Stimulated activated CD4-positive, alpha-beta T cell treated with anti-CD3 and anti-CD28 coated beads, Interleukin-2, amount 100 ng/mL, for 24 hours (primary cell): Measurements from ENCODE around the gene ITLN2.
"Not testable (repeated sequence)": the region's sequence is repeated elsewhere in the genome, so short reads cannot be mapped to it uniquely, and the experiment has no call there.

Experiments used
- DNase-seq, 2 donors: peaks; one replicate each; pipeline ENCODE4 v3.0.0-alpha.2; 2020

ITLN2 gene

DNA sequence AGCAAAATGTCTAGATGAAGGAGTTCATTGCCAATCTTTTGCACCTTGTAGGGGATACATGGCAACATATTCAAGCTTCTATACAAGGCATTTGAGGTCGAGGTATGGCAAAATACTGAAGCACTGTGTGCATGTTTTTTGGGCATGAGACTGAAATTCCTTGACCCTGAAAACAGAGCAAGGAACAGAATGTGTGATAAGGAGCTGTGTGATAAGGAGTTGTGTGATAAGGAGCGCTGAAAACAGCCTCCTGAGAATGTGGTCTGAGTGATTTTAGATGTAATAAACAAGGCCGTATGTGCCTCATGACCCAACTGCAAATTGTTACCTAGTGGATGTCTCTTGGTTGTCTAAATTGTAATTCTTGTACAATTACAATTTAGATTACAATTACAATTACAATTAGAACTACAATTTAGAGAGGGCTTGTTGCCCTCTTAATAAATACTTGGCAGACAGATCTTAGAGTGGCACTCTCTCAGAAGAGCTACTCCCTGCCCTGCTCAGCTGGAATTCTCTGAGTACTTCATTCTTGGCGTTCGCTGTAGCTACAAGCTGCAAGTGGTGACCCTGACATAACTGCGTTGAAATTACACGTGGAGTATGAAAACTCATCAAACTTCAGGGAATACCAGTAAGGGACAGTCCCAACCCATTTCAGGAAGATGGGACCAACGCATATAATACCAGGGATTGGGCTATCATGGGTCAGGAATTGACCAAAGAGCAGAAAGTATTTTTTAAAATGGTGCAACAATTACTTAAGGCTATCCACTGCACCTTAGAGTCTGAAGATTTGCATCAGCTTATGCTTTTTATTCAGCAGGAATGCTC lies 49.6 kb downstream of the ITLN2 start:
- no peak for DNase-seq

DNA sequence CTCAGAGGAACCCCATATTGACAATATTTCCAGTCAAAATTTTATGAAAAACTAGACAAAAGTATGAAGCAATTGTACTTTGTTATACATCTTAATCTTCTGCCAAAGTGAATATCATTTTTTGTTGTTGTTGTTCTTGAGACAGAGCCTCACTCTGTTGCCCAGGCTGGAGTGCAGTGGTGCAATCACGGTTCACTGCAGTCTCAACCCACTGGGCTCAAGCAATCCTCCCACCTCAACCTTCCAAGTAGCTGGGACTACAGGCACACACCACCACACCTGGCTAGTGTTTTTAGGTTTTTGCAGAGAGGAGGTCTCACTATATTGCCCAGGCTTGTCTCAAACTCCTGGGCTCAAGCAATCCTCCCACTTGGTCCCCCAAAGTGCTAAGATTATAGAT lies 52.4 kb downstream of the ITLN2 start:
- DNase-seq, result not testable (repeated sequence)

DNA sequence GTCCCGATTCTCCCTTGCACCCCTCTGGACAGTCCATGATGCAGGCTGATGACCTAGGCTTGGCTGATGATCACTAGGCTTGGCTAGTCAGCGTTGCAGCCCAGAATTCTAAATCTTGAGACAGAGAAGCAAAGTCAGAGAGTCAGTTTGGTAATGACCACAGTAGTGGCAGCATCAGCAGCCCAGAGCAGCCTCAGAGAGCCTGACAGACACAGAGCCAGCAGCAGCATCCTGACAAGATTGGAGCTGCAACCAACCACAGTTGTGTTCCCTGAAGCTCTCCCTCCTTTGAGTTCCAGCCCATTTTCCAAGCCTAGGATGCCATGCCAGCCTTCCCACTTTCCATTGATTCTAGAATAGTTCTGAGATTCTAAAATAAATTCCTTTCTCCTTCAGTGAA lies 52.8 kb downstream of the ITLN2 start:
- DNase-seq, result no peak

DNA sequence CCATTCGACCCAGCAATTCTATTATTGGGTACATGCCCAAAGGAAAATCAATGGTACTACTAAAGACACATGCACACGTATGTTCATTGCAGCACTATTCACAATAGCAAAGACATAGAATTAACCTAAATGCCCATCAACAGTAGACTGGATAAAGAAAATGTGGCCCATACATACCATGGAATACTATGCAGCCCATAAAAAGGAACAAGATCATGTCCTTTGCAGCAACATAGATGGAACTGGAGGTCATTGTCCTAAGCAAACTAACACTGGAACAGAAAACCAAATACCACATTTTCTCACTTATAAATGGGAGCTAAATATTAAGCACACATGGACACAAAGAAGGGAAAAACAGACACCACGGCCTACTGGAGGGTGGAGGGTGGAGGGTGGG lies 53.9 kb downstream of the ITLN2 start:
- DNase-seq, result not testable (repeated sequence)
